Spleen (tissue), 11 donors: Measurements from ENCODE around the gene GJB3. TPM values are rescaled to one million over a fixed set of nuclear protein-coding genes. Genes with fewer than 3 reads are reported as not detected.

ENCODE experiments used
- DNase-seq: peaks from one replicate; pipeline ENCODE4 v3.0.0-alpha.2; 2020
- H3K27ac ChIP-seq, 8 donors: fragments of 200-600 bp; sonication (generic) in 7 of 8; 1 replicate in 4 of 8; 2 replicates in 4 of 8; pipeline versions ENCODE4 v1.5.0 to v1.8.0; 2016 to 2021; ENCODE audit warnings: inconsistent platforms in 4 of 8, mild to moderate bottlenecking in 4 of 8, moderate library complexity in 1 of 8
- H3K27me3 ChIP-seq, 7 donors: fragments of 200-600 bp; sonication (generic) in 6 of 7; replicated peaks in 1 of 7; 1 replicate in 4 of 7; 2 replicates in 3 of 7; pipeline versions ENCODE4 v1.5.0 to v1.8.0; 2016 to 2021; ENCODE audit warnings: inconsistent platforms in 3 of 7, mild to moderate bottlenecking in 1 of 7
- H3K36me3 ChIP-seq, 6 donors: fragments of 200-600 bp; sonication (generic) in 5 of 6; 1 replicate in 4 of 6; 2 replicates in 2 of 6; pipeline versions ENCODE4 v1.5.0 to v1.8.0; 2016 to 2021; ENCODE audit warnings: inconsistent platforms in 2 of 6
- H3K4me1 ChIP-seq, 6 donors: fragments of 200-600 bp; sonication (generic) in 5 of 6; 1 replicate in 3 of 6; 2 replicates in 3 of 6; pipeline versions ENCODE4 v1.5.0 to v1.8.0; 2016 to 2021; ENCODE audit warnings: inconsistent platforms in 3 of 6
- H3K4me3 ChIP-seq, 8 donors: fragments of 200-600 bp; sonication (generic) in 7 of 8; 1 replicate in 4 of 8; 2 replicates in 4 of 8; pipeline versions ENCODE4 v1.5.0 to v1.8.0; 2016 to 2021; ENCODE audit warnings: inconsistent platforms in 4 of 8, mild to moderate bottlenecking in 4 of 8, moderate library complexity in 2 of 8
- H3K9me3 ChIP-seq, 8 donors: fragments of 200-600 bp; sonication (generic) in 7 of 8; 1 replicate in 4 of 8; 2 replicates in 4 of 8; pipeline versions ENCODE4 v1.5.0 to v1.8.0; 2016 to 2021; ENCODE audit warnings: inconsistent platforms in 4 of 8
- POLR2A ChIP-seq, 3 donors: fragments of 450-650 bp; IDR thresholded peaks; one replicate each; pipeline ENCODE4 v1.5.1; 2017; ENCODE audit warnings: antibody characterized with exemption in 3 of 3, mild to moderate bottlenecking in 1 of 3
- POLR2AphosphoS5 ChIP-seq, 3 donors: sonication (generic); formaldehyde crosslinking; IDR thresholded peaks; one replicate each; pipeline ENCODE4 v1.5.1; 2017; ENCODE audit warnings: antibody characterized with exemption in 3 of 3
- WGBS, 5 donors: extraction: QIAGEN DNeasy Blood & Tissue Kit in 3 of 5; methylation state at CpG; one replicate each; pipeline versions ENCODE4 v1.1.5 to v1.1.7; 2013 to 2018; 5-methylcytosine and 5-hydroxymethylcytosine counted together
- intact Hi-C: fragments of 100-400 bp; cut with DNase I; formaldehyde crosslinking; loops from one replicate; pipeline ENCODE4 v1.15.0; 2023; ENCODE audit warnings: low total_unique reads
- polyA plus RNA-seq, 3 donors: library from polyadenylated mRNA; stranded (reverse); fragments of 200-250 nt; gene quantifications; one replicate each; pipeline ENCODE4 v1.2.1, GENCODE V29; 2013
- total RNA-seq, 7 donors: library from RNA; depleted of rRNA in 3 of 7; stranded (reverse); fragments of >200 nt in 3 of 7; fragmentation: NEBNext Ultra II Directional in 4 of 7; extraction: Animal tissue kit (Norgen Biotek cat#: 25700) in 4 of 7; gene quantifications; one replicate each; pipeline versions ENCODE4 v1.1.0 to v1.2.1, GENCODE V29; 2016 to 2021
- TF ChIP-seq, protein P1 (sequence below), 11 experiments: fragments of 200-600 bp in 7 of 11; fragments of 450-650 bp in 4 of 11; sonication (generic) in 4 of 11; IDR thresholded peaks in 8 of 11; conservative IDR thresholded peaks in 3 of 11; 1 replicate in 7 of 11; 2 replicates in 4 of 11; pipeline versions ENCODE4 v1.4.0 to v1.8.0; 2016 to 2021; ENCODE audit warnings: antibody characterized with exemption in 11 of 11, inconsistent platforms in 4 of 11, mild to moderate bottlenecking in 1 of 11
- donor health status: healthy with polysubstance abuse.
- donor health status: DM: no; HTN: no; CAD: no; lungs with moderate emphysema.
- donor health status: DM: no; HTN: no; CAD: no.
- donor health status: Bipolar disorder and iron deficiency.
- donor health status: healthy.
- donor health status: DM: no; HTN: no; CAD: no.
- donor health status: DM: yes; HTN: yes; CAD: no.

Gene GJB3
- total and polyA plus RNA-seq, 10 donors, result 0.11 to 0.23 (median 0.13) TPM; not detected in 7

DNA sequence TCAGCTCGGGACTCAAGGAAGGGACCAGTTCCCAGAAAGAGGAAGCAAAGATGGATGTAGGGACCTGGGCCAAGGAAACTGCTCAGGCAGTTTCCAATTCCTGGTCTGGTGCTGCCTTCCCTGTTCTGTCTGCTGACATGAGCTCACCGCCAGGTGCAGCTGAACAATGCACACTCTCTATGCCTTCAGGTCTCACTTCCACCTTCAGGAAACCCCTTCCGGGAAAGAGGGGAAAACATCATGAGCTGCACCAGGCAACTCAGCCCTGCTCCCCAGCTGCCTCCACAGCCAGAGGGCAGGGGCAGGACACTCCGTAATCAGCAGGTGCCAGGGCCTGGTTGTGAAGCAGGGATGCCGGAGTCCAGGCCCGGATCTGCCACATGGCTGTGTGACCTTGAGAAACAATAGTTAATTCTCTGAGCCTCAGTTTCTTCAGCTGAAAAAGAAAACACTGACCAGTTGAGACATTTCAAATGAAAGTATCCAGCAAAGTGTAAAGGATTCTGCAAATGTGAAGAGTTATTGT is 50.8 kb downstream of the GJB3 start:
- intact Hi-C loops, result no loop called here
- TF ChIP-seq, protein P1, sequence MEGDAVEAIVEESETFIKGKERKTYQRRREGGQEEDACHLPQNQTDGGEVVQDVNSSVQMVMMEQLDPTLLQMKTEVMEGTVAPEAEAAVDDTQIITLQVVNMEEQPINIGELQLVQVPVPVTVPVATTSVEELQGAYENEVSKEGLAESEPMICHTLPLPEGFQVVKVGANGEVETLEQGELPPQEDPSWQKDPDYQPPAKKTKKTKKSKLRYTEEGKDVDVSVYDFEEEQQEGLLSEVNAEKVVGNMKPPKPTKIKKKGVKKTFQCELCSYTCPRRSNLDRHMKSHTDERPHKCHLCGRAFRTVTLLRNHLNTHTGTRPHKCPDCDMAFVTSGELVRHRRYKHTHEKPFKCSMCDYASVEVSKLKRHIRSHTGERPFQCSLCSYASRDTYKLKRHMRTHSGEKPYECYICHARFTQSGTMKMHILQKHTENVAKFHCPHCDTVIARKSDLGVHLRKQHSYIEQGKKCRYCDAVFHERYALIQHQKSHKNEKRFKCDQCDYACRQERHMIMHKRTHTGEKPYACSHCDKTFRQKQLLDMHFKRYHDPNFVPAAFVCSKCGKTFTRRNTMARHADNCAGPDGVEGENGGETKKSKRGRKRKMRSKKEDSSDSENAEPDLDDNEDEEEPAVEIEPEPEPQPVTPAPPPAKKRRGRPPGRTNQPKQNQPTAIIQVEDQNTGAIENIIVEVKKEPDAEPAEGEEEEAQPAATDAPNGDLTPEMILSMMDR (IDR thresholded peaks at IDR 0.05 in 8 of 11, conservative IDR thresholded peaks at IDR 0.05 in 3 of 11), result no peak
- TF ChIP-seq POLR2A (IDR thresholded peaks at IDR 0.05), result no peak
- TF ChIP-seq POLR2AphosphoS5 (IDR thresholded peaks at IDR 0.05), result no peak
- no peak overlapping the region for H3K27ac ChIP-seq

DNA sequence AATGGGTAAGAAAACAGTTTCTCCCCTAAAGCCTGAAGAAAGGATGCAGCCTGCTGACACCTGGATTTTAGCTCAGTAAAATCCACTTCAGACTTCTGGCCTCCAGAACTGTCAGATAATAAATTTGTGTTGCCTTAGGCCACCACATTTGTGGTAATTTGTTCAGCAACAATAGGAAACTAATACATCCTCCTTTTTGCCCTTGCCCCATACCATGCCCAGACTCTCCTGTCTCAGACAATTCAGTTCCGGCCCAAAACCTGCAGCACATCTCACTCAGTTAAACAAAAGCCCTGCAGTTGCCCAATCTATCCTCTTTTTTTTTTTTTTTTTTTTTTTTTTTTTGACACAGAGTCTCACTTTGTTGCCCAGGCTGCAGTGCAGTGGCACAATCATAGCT is 52.7 kb downstream of the GJB3 start:
- Histone ChIP-seq H3K9me3 (no peaks in the 10 kb centered on the region), H3K27me3 (no peaks in the 10 kb centered on the region), H3K36me3 (peaks cover 0 to 7% (median 0%) of the 10 kb centered on the region in 6 donors), H3K4me3 (no peak overlapping the region), H3K4me1 (no peaks in the 10 kb centered on the region), H3K27ac (no peak overlapping the region)
- WGBS, 5 donors, result 50 to 89% (median 58%) methylated on average over 1 of the region's 1 CpG
- DNase-seq, result no peak
- intact Hi-C loops, result no loop called here
- TF ChIP-seq POLR2A (IDR thresholded peaks at IDR 0.05) (no peak), POLR2AphosphoS5 (IDR thresholded peaks at IDR 0.05) (no peak)
- TF ChIP-seq, protein P1 (IDR thresholded peaks at IDR 0.05 in 8 of 11, conservative IDR thresholded peaks at IDR 0.05 in 3 of 11), result no peak

More for the DNA sequence above, 50.8 kb downstream of the GJB3 start:
- no peaks in the 10 kb centered on the region for H3K27me3 ChIP-seq
- H3K4me1 ChIP-seq, result no peaks in the 10 kb centered on the region
- peaks cover 0 to 7% (median 0%) of the 10 kb centered on the region in 6 donors for H3K36me3 ChIP-seq
- DNase-seq, result no peak
- no peak overlapping the region for H3K4me3 ChIP-seq
- WGBS, 5 donors, result 79 to 93% (median 81%) methylated on average over 6 of the region's 6 CpGs
- no peaks in the 10 kb centered on the region for H3K9me3 ChIP-seq

Other genes with a start within 250 kb of the GJB3 start
- not detected for gene GJB5, start 26.2 kb upstream of the GJB3 start, total RNA-seq
- under 1 TPM in 1 of 3 donors, not detected in 2; 0.06 TPM for gene GJB5, start 26.2 kb upstream of the GJB3 start, polyA plus RNA-seq
- gene GJB4, start 21.5 kb upstream of the GJB3 start, total RNA-seq, result not detected
- not detected for gene GJB4, start 21.5 kb upstream of the GJB3 start, polyA plus RNA-seq
- gene GJA4, start 11.8 kb downstream of the GJB3 start, total RNA-seq, result 10 to 100 TPM in 3 of 7 donors, 1 to 10 TPM in 4; 7.6 to 20.6 (median 8.7) TPM
- gene GJA4, start 11.8 kb downstream of the GJB3 start, polyA plus RNA-seq, result 1 to 10 TPM; 1.3 to 7.3 (median 7.0) TPM
- gene SMIM12, start 78.5 kb downstream of the GJB3 start, total RNA-seq, result 10 to 100 TPM; 26.9 to 39.6 (median 35.6) TPM
- gene SMIM12, start 78.5 kb downstream of the GJB3 start, polyA plus RNA-seq, result 10 to 100 TPM; 15.3 to 31.7 (median 28.1) TPM
- 1 to 10 TPM; 1.3 to 4.3 (median 2.5) TPM for gene DLGAP3, start 148.4 kb downstream of the GJB3 start, total RNA-seq
- 1 to 10 TPM in 1 of 3 donors, under 1 TPM in 2; 0.54 to 1.8 (median 0.83) TPM for gene DLGAP3, start 148.4 kb downstream of the GJB3 start, polyA plus RNA-seq
- gene TMEM35B, start 204.1 kb downstream of the GJB3 start, total RNA-seq, result 10 to 100 TPM; 24.8 to 50.9 (median 33.5) TPM
- 10 to 100 TPM; 28.8 to 47.4 (median 34.8) TPM for gene TMEM35B, start 204.1 kb downstream of the GJB3 start, polyA plus RNA-seq